ENCODE results near the gene TELO2.

The TELO2 gene

DNA sequence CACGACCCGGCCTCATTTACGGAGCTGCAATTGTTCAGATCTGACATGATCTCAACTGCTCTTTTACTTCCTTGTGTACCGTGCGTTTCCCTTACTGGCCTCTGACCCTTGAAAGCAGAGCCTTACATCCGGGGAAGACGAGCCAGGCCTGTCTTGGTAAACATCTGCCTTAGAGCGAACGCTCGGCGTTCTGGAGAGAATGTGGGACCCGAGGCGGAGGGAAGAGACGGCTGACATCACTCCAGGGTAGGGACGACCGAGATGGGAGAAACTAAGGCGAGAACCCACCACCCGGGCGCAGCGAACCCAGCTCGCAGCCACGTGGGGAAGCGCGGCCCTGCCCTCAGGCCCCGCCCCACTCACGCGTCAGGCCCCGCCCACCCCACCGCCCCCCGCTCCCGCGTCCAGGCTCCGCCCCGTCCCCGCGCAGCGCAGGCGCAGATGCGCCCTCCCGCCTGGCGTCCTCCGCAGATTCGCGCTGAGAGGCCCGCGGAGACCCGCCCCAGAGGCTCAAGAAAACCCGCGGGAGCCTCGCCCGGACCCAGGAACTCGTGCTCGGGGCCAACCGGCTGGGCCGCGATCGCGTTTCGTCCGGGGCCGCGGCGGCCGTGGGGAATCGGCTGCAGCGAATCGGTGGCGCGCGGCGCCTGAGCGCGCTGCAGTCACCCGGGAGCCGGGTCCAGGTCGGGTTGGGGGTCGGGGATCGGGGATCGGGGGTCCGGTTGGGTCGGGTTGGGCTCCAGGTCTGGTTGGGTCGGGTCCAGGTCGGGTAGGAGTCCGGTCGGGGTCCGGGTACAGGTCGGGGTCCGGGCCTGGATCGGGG, at the start of gene TELO2:
TELO2 (plus strand) TSS at position 438 of the 823 bp plus-strand sequence. CDS start 922 bp downstream, outside the sequence.
- peak; percentile 75 for DNase-seq

DNA sequence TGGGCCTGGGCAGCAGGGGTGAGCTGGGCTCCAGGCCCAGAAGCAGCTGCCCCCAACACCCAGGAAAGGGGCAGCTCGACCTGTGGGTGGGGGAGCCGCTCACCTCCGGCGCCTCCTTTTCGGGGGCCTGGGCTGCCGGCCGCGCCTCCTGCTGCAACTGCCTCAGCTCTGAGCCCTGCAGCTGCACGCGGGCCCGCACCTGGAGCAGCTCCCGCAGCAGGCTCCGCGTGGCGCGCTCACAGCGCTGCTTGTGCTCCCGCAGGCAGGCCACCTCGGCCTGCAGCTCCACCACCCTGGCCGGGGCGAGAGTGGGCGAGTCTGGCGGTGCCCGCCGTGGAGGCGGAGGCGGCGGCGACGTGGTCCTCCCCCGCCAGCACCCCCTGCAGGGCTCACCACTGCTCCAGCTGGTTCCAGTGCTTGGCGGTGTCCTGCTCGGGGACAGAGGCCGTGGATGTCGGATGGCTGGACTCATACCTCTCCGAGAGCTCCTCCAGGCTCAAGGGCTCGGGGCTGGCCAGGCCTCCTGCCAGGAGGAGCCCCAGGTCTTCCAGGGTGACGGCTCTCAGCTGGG, 49.7 kb upstream of the TELO2 start:
- DNase-seq: no peak

DNA sequence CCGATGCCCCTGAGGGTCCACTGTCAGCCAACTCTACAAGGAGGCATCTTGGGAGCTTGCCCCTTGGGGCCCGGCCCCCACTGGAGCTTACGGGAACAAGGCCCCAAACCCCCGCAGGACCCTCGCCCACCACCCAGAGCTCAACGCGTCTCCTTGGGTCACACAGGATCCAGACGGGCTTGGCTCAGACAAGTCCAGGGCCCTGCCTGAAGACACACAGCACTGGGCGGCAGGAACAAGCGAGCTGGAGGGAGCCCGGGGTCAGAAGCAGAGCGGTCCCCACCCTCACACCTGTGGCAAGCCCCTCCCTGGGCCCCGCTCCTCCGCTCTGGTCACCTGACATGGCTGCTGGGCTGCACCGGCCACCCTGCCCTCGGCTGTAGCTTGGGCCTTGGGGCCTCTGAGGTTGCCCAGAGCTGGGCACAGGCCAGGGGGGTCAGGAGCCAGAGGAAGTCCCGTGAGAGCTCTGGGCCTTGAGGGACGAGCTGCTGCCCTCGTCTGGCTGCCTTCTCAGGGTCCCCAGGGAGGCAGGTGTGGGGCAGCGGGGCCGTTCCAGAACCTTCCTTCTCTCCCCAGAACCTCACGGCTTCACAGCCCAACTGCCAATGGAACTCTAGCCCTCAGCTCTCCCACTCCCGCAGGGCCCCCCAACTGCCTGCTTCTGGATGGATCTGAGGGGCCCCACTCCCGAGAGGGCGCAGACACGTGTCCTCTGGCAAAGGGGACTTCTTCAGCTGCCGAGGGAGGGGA, 49.0 kb upstream of the TELO2 start, which contains the start of gene CCDC154:
CCDC154 (minus strand) TSS at position 577 of the 750 bp plus-strand sequence; CDS start at position 343, 234 bp downstream.
- DNase-seq: no peak

DNA sequence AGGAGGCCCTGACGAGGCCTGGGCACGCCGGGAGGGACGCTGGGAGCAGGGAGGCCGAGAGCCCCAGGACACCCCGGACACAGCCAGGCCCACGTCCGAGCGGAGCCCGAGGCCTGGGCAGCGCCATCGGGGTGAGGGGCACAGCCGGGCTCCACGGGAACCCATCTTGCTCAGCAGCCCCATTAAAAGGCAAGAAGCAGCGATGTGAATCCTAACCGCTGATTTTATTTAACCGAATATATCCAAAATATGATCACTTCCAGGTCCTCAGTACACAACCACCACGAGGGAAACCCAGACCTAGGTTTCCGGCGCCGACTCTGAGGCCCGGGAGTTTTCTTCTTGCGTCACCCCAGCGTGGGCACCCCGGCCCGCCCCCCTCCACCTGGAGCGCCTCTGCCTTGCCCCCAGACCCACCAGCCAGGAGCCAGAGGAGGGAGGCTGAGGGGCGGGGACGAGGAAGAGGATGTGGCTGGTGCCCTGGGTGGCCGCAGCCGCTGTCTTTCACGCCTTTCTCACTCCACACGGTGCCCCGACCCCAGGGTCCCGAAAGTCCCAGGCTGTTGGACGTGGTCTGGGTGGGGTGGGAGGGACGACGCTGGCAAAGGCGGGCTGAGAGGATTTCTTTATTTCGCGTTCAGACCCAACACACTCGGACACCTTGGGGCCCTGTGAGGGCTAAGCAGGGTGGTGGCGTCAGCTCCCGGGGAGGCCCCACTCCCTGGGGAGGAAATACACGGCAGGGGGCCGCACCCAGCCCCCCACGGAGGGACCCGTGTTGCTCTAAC, 48.2 kb upstream of the TELO2 start:
- DNase-seq: no peak

DNA sequence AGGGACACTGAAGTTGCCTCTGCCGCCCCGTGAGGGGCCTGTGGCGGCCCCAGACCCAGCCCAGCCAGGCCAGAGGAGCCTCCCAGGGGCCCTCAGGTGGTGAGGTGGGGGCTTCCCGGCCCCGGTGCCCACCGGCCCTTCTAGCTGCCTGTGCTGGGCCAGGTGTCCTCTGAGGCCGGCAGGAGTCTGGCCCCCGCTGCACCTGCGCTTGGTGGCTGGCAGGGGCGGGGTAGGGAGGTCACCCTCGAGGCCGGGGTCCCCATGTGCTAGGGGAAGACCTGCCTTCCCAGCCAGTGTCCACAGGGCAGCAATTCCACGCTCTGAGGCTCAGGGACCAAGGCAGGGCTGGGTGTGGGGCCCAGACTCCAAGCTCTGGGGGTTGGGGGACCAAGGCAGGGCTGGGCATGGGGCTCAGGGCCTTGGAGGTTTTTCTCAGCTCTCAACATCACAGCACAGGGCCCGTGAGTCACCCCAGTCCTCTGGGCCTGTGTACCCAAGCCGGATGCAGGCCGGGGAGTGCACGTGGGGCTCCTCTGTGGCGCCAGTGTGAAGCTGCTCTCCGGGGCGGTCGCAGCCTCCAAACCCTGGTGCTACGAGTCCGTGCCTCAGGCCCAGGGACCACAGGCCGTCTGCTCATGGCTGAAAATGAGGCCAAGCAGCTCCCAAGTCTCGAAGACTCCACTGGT, 47.5 kb upstream of the TELO2 start:
- no peak for DNase-seq

DNA sequence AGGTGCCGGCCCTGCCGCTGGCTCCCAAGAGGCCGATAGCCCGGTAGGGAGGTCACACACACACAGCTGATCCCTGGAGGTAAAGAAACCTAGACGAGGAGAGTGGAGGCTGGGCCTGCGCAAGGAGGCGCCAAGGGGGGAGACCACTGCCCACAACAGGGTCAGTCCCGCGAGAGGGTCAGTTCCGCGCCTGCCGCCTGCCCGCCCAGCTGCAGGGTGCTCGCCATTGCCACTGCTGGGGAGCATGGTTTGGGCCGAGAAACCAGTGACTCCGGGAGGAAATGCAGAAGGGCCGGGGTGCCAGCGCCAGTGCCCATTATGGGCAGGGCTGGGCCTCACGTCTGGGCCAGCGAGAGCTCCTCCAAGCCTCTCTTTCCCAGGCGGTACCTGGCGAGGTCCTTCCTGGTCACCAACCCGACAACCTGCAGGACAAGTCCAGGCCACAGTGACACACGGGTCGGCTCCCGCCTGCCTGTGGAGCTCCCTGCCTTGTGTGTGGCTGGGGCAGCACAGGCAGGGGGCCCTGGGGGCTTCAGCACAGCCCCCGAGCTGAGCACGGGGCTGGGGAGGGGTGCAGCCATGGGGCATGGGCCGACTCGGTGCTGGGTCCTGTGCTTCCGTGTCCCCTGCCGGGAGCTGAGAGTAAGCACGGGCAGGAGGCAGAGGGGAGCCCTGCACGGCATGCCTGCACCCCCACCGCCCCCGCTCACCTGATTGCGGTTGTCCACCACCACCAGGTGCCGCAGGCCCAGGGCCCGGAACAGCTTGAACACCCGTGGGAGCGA, 46.7 kb upstream of the TELO2 start:
- DNase-seq: no peak

DNA sequence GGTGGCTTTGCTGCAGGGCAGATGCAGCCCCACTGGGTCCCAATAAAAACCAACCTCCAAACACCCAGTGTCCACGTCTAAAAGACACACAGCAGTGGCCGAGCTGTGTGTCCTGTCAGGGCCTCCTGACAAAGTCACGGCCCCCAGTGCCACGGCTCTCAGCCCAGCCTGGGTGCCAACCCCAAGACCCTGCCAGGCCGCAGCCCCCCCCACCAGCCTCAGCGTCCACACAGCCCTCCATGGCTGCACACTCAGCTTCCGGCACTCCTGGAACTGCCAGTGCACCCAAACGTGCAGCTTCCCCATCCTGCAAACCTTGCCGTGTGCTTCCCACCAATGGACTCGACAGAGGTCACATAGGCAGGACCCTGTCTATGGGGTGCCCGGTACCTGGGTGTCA, 45.2 kb upstream of the TELO2 start:
- no peak for DNase-seq

DNA sequence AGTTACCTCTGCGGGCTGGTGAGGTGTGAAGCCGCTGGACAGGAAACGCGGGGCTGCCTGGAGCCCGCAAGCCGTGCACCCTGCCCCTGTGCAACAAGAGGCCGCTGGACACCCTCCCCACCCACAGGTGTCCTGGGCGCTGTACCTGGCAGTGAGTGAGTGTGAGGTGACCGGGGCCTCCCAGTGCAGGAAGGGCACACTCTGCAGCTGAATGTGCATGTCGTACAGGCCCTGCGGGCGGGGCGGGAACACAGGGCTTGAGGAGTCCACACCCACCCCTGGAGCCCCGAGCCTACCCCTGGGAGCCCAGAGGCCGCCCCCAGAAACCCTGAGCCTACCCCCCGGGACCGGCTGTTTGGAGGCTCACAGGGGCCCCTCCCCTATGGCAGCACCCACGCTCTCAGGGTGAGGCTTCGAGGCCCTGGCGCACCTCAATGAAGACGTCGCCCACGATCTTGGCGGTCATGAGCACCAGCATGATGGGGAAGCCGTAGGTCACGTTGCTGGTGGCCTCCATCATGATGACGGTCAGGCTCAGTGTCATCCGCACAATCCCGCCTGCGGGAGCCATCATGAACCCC, 44.5 kb upstream of the TELO2 start:
- no peak for DNase-seq

DNA sequence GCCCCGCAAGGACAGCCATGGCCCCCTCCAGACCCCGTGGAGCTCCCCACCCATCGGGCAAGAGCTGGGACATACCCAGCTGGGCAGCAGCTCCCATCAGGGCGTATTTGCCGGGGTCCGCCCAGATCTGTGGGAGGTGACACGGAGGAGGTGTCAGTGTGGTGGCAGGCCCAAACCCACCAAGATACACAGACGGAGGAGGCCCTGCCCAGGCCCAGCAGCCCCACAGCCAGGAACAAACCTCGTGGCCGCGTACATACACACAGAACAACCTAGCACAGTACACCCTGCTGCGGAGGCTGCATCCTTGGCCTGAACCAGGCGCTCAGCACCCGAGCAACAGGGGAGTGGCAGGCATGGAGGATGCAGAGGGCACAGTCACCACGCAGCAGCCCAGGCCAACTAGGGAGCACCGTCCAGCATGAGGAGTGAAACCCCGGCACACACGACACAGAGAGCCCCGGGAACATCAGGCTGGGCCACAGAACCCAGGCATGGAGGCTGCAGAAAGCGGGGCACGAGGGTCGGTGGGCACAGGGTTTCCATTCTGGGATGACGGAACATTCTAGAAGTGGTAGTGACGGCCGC, 43.9 kb upstream of the TELO2 start:
- DNase-seq: no peak

DNA sequence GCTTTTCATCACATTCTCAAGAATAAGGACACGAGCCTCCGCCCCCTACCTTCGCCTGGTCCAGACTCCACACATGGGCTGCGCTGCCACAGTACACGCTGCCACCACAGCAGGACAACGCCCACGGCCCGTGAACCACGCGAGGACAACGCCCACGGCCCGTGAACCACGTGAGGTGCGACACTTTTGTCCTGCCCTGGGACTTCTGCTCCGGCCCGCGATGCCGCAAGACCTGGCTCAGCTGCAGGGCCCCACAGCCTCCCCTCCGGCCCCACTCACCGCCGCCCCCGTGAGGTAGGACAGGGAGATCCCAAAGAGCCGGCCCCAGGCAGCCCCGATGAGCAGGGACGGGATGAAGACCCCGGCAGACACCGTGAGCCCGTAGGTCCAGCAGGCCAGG, 42.9 kb upstream of the TELO2 start:
- DNase-seq: no peak

DNA sequence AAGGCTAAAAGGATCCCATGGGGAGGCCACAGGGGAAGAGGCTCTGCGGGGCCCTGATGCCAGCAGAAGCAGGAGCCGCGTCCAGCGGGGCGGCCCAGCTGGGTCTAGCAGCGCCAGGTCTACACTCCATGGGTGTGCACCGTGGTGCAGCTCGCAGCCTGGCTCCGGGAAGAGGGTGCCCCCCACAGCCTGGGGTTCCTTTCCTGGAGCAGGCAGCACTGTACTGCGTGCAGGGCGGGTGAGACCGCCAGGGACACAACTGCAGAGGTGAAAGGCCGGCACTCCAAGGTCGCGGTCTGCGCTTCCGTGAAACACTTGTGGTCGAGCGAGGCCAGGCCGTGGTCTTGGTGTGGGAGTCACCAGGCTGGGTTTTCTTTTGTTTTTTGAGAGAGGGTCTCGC, 42.3 kb upstream of the TELO2 start:
- DNase-seq: no peak

DNA sequence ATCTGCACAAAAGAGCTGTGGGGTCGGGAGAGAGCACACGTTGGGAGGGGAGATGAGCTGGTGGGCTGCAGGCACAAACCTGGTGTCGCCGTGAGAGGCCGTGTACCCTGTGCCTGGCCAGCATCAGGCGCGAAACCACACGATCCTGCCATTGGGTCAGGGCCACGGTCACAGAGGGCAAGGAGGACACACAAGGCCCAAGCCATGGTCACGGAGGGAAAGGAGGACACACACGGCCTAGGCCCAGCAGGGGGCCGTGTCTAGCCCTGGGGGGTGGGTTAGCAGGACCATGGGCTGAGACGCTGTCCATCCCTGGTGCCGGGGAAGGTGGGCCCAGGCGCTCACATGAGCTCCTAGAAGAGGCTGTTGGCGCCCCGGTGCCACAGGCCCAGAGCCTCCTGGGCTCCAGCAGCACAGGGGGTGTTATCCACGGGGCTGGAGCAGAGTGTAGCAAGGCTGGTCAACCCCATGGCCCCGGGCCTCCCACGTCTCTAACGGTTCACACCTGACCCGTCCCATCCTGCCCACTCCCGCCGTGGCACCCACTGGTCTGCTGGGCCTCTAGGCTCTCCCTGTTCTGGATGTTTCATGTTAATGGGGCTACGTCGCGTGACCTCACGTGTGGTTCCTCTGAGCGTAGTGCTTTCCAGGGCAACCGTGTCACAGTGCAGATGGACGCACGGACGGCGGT, 41.3 kb upstream of the TELO2 start:
- no peak for DNase-seq

DNA sequence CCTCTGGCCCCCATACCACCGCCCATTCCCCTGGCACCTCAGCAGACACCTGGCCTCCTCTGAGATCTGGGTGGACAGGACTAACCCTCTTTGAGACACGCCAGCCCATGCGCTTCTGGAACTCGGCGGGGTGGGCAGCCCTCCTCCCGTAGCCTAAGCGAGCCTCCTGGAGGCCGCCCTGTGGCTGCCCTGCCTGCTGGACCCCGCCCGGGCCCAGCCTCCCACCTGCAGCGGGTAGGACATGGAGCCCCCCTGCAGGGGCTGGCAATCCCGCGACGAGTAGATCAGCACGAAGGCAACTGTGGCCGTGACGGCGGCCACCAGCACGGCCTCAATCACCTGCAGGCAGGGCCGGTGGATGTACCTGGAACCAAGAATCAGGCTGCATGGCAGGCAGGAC, 40.6 kb upstream of the TELO2 start:
- DNase-seq: no peak

DNA sequence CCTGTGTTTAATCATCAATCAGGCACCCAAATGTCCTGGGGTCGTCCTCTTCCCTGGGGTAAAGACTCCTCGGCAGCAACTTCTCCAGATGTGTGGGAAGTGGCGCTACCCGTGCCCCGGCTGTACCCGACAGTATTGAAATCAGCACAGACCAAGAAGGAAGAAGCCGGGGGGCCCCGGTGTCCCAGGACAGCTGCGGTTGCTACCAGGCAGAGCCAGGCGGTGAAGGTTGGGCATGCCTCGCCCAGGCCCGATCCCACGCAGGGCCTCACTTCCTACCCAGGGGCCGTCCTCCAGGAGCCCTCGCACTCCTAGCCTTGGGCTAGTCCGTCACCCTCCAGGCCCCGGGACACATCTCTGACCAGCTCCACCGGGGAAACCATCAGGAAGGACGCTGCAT, 39.8 kb upstream of the TELO2 start:
- DNase-seq: no peak

DNA sequence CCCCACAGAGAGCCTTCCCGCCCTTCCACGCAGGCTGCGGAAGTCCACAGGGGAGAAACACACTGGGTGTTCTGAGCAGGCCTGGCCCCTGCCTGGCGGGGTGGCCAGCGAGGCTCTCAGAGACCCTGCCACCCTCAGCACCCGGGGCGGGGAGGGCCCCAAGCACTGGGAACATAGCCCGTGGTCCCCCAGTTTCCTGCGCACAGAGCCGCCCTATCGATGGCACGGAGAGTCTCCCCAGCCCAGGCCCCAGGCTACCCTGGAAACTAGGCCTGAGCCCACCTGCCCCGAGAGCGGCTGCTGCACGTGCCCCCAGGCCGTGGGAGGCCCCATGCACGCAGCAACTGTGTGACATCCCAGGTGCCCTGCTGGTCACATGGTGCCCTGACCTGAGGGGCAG, 38.6 kb upstream of the TELO2 start:
- no peak for DNase-seq

DNA sequence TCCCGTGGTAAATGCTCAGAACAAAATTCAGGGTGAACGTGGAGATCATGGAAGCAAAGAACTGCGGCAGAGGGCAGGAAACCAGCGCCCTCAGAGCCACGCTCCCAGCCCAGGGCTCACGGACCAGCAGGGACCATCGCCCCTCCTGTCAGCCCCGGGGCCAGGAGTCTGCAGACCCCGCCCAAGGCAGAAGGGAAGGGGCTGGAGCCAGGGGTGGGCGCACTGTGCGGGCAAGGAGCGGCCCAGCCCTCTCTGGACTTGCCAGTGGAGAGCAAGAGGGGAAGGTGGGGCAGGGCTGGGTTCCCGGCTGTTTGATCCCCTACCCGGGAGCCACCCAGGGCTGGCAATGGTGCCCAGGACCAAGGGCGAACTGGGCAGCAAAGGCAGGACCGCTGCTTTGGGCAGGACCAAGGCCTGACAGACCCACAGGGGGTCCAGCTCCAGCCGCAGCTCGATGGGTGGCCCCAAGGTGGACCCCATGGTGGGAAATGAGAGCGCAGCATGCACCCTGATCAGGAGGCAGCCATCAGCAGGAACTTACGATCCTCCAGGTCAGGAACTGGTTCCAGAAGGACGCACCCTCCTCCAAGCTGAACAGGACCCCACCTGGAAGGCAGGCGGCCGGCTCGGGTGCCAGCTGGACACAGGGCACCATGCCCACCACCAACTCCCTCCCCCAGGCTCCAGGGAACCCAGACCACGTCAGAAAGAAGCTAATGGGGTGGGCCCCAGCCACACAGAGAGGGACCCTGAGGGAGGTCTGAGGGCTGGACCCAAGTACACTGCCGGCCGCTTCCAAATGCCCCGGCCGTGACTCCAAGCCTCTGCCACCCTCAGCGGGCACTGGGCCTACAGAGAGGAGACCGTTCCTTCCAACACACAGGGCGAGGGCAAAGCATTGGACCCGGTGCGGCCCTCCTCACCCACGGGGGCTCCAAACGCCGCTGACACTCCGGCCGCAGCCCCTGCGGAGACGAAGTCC, 37.7 kb upstream of the TELO2 start:
- no peak for DNase-seq

DNA sequence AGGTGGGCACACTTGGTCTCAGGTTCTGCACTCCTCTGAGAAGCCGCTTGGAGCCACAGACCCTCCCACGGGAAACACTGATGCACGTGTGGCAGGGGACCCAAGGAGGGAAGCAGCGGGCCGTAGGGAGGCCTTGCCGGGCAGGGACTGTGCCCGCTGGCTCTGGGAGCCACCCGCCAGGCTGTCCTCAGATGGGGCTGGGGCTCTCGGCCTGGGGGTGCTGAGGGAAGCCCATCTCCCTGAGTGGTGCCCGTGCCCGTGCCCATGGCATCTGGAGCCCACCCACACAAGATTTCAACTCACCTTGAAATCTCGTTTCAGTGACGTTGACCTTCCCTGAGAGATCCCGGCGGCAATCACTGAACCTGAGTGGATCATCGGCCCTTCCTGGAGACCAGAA, 36.2 kb upstream of the TELO2 start:
- DNase-seq: no peak

DNA sequence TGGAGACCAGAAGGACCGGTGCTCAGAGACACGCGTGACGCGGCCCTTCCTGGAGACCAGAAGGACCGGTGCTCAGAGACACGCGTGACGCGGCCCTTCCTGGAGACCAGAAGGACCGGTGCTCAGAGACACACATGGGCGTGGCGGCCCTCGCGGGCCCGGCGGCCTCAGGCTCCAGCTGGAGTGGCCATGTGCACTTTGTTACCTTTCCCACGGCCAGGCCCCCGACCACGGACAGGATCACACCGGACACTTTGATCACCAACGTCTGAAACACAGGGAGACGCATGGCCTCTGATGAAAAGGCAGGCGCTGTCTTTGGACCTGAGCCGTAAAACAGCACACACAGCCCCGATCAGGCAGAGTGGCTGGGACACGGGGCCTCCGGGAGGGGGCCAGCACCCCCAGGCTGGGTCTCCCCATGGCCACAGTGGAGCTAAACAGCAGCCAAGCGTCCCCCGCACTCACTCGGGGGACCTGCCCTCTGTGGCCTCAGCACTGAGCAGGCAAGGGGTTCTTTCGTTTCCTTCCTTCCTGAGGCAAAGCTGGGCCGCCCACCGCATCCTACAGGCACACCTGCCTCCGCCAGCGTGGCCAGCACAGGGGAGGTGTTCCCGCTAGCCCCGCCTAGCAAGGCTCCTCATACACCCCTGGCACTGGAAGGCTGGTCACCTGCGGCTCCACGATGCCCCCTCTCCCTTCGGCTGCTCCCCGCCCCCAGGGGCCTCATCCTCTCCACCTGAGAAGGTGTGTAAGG, 35.5 kb upstream of the TELO2 start:
- DNase-seq: no peak
